ENCODE results near the gene ROGDI. TPM values are rescaled to one million over a fixed set of nuclear protein-coding genes. Genes with fewer than 3 reads are reported as not detected.

Gene ROGDI
- total and polyA plus RNA-seq, 2 of the 13 experiments (the other 11 are each of a cell fraction or from before 2014, with no cell fraction given): 19.2 to 42.1 TPM

DNA sequence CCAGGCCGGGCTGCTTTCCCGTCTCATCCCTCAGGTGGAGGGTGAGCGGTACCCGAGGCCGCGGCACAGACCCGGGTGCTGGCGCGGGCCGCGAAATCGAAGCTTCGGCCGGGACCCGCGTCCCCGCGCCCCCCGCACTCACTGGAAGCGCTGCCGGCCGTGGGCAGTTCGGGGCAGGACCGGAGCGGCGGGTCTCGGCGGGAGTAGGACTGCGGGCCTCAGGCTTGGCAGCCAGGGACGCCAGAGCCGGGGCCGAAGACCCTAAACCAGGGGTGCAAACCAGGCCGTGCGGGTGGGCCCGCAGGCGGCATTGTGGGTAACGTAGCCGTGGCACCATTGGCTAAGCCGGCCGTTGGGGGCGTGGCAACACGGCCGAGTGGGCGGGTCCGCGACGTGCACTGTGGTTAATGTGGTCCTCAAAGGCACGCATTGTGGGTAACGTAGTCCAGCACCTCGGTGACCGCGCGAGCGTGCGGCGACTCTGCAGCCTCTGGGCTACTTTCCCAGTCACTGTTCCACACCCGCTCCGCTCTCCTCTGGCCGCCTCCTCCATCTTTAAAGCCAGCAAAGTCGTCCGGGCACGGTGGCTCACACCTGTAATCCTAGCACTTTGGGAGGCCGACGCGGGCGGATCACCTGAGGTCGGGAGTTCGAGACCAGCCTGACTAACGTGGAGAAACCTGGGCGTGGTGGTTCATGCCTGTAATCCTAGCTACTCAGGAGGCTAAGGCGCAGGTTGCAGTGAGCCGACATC lies 35.4 kb downstream of the ROGDI start, which contains the start of gene ZNF500 (continued):
- TF ChIP-seq ZNF773 (CRISPR knock-in tag; IDR thresholded peaks at IDR 0.05; ENCODE audit: borderline replicate concordance) (peak; percentile 75; the same call in 1 of the 2 replicates), TBX2 (CRISPR knock-in tag; IDR thresholded peaks at IDR 0.05; ENCODE audit: borderline replicate concordance) (peak; percentile 76), ZNF430 (CRISPR knock-in tag; IDR thresholded peaks at IDR 0.05) (no peak), KLF6 (CRISPR knock-in tag; IDR thresholded peaks at IDR 0.05) (peak; percentile 14; the same call in 1 of the 2 replicates), REXO4 (CRISPR knock-in tag; IDR thresholded peaks at IDR 0.05; ENCODE audit: borderline replicate concordance) (no peak), ELF3 (CRISPR knock-in tag; IDR thresholded peaks at IDR 0.05) (peak; percentile 31; the same call in 1 of the 2 replicates), ZNF280D (CRISPR knock-in tag; IDR thresholded peaks at IDR 0.05) (peak; percentile 96), ZNF281 (CRISPR knock-in tag; IDR thresholded peaks at IDR 0.05; ENCODE audit: borderline replicate concordance) (no peak), TEAD3 (CRISPR knock-in tag; optimal IDR thresholded peaks at IDR 0.05; ENCODE audit: borderline replicate concordance) (peak; percentile 73), ZFP36L1 (CRISPR knock-in tag; IDR thresholded peaks at IDR 0.05) (no peak), TCF7L2 (IDR thresholded peaks at IDR 0.05; ENCODE audit: low read depth, low read length) (no peak), KDM2A (CRISPR knock-in tag; IDR thresholded peaks at IDR 0.05; ENCODE audit: borderline replicate concordance, low read depth) (peak; percentile 95)
- TF ChIP-seq, protein P1, sequence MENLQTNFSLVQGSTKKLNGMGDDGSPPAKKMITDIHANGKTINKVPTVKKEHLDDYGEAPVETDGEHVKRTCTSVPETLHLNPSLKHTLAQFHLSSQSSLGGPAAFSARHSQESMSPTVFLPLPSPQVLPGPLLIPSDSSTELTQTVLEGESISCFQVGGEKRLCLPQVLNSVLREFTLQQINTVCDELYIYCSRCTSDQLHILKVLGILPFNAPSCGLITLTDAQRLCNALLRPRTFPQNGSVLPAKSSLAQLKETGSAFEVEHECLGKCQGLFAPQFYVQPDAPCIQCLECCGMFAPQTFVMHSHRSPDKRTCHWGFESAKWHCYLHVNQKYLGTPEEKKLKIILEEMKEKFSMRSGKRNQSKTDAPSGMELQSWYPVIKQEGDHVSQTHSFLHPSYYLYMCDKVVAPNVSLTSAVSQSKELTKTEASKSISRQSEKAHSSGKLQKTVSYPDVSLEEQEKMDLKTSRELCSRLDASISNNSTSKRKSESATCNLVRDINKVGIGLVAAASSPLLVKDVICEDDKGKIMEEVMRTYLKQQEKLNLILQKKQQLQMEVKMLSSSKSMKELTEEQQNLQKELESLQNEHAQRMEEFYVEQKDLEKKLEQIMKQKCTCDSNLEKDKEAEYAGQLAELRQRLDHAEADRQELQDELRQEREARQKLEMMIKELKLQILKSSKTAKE (CRISPR knock-in tag; IDR thresholded peaks at IDR 0.05; ENCODE audit: borderline replicate concordance): 0 out of 2 replicates have a peak, but pooled peaks have one; percentile 2
- TF ChIP-seq, protein P2, sequence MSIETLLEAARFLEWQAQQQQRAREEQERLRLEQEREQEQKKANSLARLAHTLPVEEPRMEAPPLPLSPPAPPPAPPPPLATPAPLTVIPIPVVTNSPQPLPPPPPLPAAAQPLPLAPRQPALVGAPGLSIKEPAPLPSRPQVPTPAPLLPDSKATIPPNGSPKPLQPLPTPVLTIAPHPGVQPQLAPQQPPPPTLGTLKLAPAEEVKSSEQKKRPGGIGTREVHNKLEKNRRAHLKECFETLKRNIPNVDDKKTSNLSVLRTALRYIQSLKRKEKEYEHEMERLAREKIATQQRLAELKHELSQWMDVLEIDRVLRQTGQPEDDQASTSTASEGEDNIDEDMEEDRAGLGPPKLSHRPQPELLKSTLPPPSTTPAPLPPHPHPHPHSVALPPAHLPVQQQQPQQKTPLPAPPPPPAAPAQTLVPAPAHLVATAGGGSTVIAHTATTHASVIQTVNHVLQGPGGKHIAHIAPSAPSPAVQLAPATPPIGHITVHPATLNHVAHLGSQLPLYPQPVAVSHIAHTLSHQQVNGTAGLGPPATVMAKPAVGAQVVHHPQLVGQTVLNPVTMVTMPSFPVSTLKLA (IDR thresholded peaks at IDR 0.05): peak; percentile 59
- TF ChIP-seq, protein P3, sequence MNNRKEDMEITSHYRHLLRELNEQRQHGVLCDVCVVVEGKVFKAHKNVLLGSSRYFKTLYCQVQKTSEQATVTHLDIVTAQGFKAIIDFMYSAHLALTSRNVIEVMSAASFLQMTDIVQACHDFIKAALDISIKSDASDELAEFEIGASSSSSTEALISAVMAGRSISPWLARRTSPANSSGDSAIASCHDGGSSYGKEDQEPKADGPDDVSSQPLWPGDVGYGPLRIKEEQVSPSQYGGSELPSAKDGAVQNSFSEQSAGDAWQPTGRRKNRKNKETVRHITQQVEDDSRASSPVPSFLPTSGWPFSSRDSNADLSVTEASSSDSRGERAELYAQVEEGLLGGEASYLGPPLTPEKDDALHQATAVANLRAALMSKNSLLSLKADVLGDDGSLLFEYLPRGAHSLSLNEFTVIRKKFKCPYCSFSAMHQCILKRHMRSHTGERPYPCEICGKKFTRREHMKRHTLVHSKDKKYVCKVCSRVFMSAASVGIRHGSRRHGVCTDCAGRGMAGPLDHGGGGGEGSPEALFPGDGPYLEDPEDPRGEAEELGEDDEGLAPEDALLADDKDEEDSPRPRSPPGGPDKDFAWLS (CRISPR knock-in tag; IDR thresholded peaks at IDR 0.05; ENCODE audit: borderline replicate concordance): 0 out of 2 replicates have a peak, but pooled peaks have one; percentile 47
